Activated CD4-positive, alpha-beta T cell treated with anti-CD3 and anti-CD28 coated beads, Interleukin-2, amount 50 U/mL, for 4 hours (primary cell): Measurements from ENCODE around the gene CAND1.

ENCODE experiments used
- DNase-seq, 2 experiments: peaks; one replicate each; pipeline ENCODE4 v3.0.0-alpha.2; 2020

Gene CAND1

GRCh38 chr12:67348683-67349082 lies 79.5 kb downstream of the CAND1 start:
- DNase-seq, result no peak

- DNase-seq, result no peak
Measured at GRCh38 chr12:67352682-67353081, 83.5 kb downstream of the CAND1 start.

DNA sequence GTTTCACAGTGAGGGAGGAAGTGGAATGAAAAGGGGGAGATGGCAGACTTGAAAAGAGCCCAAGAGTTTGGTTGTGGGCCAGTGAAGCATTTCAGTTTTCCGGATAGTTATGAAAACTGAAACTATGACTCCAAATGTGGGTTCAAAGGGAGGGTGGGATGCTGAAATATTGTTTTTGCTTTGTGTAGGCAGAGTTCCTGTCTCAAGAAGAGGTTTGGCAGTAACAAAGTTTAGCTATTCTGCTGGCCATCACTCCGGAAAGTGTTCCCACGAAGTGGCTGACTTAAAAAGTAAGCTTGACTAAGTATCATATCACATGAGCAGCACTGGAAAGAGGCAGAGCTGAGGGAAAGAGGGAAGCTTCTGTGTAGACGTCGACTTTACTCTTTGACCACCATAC lies 85.2 kb downstream of the CAND1 start:
- no peak for DNase-seq

DNA sequence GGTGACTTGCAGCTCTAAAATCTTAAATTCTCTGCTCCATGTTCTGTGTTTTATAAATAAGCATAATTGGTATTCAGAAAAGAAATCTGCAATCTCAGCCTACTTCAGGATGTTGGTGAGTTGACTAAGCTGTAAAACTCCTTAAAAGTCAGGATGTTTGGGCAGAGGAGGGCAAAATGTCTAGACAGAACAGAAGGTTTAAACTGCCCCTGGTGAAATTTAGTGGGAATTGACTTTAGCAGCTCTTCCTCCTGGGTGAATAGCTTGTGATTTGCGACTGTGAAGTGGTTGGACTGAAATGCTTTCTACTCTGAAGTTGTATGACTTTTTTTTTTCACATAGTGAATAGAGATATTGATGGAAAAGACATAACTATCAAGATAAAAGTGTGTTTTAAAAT lies 85.8 kb downstream of the CAND1 start:
- no peak for DNase-seq

DNA sequence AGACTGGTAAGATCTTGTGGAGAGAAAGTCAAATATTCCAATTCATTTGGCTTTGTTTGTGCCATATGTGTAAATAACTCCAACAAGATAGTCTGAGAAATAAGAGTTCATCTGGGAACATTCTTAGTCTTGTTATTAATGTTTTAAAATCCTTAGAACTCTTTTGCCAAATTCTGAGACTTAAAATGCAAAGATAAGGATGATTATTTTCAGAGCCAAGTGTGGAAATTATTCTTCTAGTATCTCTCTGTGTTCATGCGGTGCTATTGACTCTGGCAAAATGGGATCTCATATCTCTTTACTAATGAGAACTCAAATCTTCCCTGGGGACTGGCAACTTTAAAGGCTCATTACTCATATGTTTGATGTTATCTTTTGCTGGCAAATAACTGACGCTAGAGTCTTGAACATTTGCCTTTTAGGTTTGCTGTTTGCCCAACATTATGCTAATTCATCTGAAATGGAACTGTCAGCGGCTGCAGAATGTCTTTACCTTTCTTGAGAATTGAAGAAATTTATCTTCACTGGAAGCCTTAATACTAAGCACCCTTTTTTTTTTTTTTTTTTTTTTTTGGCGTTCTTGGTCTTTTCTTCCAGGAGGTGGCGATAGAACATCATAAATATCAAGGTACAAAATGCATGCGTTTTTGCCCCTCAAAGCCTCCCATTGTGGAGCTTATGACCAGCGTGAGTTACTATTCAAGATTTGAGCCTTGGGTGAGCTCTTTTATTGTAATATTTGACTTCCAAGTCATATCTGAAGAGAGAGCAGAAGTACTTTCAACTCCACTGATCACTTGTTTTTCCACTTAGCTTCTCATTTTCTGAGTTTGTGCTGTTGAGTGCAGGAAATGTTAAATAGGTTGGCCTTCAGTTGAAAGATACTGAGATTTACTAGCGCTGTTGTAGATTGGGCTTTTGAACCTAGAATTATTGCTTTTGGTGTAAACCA lies 86.5 kb downstream of the CAND1 start:
- no peak for DNase-seq

DNA sequence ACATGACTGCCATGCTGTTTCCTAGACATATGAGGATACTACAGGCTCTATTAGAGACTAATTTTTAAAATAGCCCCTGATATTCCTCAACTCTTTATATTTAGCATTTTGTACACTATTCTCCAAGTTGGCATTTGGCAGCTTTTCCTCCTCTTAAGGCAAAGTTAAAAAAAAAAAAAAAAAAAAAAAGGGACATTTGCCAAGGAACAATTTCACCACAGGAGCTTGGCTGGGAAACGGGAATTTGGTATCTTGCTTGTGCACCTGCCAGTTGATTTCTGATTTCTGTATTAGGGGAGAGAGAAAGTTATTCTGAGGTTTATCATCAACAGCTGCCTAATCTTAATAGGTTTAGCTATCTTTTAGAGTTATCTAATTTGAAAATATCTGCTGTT lies 87.2 kb downstream of the CAND1 start:
- no peak for DNase-seq

- DNase-seq, result no peak
Measured at GRCh38 chr12:67357376-67358125, 88.4 kb downstream of the CAND1 start.

DNA sequence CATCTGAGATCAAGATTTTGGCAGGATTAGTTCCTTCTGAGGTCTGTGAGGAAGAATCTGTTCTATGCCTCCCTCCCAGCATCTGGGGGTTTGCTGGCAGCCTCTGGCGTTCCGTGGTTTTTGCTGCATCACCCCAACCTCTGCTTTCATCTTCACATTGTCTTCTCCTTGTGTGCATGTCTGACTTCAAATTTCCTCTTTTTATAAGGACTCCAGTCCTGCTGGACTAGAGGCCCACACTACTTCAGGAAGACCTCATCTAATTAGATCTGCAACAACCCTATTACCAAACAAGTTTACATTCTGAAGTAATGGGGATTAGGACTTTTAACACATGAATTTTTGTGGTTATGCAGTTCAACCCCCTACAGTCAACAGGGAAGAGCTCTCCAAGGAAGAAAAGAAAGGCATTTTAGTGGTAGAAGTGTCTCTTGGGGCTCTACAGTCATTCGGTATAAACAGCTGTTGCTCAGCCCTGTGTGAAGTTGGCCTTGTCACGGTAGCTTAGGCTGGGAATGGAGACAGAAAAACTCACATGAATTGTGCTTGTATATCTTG lies 89.7 kb downstream of the CAND1 start:
- no peak for DNase-seq

DNA sequence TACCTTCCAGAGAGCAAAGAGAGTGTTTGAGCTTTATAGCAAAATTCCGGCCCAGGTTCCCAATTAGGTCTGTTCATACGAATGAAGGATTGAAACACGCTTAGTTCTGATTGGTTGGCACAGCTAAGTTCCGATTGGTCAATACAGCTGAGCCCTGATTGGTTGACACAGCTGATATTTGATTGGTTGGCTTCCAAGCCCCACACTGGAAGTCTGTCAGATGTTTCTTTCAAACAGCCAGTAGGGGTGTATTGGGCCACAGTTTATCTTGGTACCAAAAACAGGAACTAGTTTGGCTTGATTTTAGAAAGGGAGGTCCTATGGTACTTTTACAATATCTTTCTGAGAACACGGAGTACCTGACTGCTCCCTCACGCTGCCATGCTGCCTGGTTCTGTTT lies 93.4 kb downstream of the CAND1 start:
- no peak for DNase-seq

GRCh38 chr12:67364228-67364627 lies 95.1 kb downstream of the CAND1 start:
- DNase-seq, result no peak

GRCh38 chr12:67365131-67365530 lies 96.0 kb downstream of the CAND1 start:
- DNase-seq, result no peak

- DNase-seq, result no peak
Measured at GRCh38 chr12:67367843-67368242, 98.7 kb downstream of the CAND1 start.
